ENCODE measurements around the gene H2AZ2.

DNA sequence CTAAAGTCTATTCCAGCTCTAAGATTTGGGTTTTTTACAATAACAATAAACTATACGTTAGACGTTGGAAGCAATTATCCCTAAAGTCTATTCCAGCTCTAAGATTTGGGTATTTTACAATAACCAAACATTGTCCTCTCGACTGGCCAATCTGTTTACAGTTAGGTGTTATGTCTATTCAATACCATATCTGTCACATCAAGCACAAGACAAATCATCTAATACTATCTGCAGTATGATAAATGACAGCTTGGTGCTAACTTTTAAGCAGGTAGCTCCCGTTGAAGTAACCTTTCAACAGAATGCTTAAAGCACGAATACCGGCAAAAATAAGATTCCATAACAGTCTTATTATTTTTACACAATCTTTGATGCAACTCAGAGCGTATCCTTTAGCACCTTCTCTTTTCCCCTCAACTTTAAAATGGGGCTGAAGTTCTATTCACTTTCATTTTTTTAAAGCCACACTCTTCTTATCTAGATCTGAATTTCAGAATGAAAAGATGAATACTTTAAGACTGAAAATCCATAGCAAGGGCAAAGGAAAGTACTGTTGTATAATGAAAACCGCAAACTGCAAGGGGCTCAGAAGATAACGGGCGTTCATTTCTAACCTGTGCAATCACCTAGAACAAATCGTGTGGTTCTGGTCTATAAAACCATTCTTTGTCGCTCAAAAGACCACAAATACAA is 925 bp downstream of the H2AZ2 start:
- TF ChIP-seq, protein P1, sequence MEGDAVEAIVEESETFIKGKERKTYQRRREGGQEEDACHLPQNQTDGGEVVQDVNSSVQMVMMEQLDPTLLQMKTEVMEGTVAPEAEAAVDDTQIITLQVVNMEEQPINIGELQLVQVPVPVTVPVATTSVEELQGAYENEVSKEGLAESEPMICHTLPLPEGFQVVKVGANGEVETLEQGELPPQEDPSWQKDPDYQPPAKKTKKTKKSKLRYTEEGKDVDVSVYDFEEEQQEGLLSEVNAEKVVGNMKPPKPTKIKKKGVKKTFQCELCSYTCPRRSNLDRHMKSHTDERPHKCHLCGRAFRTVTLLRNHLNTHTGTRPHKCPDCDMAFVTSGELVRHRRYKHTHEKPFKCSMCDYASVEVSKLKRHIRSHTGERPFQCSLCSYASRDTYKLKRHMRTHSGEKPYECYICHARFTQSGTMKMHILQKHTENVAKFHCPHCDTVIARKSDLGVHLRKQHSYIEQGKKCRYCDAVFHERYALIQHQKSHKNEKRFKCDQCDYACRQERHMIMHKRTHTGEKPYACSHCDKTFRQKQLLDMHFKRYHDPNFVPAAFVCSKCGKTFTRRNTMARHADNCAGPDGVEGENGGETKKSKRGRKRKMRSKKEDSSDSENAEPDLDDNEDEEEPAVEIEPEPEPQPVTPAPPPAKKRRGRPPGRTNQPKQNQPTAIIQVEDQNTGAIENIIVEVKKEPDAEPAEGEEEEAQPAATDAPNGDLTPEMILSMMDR (IDR thresholded peaks at IDR 0.05), result no peak
- TF ChIP-seq EZH2 (IDR thresholded peaks at IDR 0.05; ENCODE audit: borderline replicate concordance, insufficient read depth, low read depth, low read length, poor library complexity, severe bottlenecking), result no peak

Measured in B cell (primary cell).